B cell (primary cell): ENCODE data around the gene VN1R5. TPM values are rescaled to one million over a fixed set of nuclear protein-coding genes. Genes with fewer than 3 reads are reported as not detected.

Source experiments
- ATAC-seq: fragments of 200-7000 bp; cut with Tn5 transposase; one replicate; pipeline ENCODE4 v1.10.0; 2021; ENCODE audit warnings: low read depth, mild to moderate bottlenecking, moderate number of reproducible peaks, moderate library complexity
- CTCF ChIA-PET: fragments of 350-600 bp; sonication (Branson Sonifier 250); formaldehyde crosslinking; loops from one replicate; lab custom pipeline; 2021; ENCODE audit warnings: antibody characterized with exemption, inconsistent platforms; lab: Charles Lee
- POLR2A ChIA-PET: fragments of 350-600 bp; sonication (Branson Sonifier 250); formaldehyde crosslinking; loops from one replicate; lab custom pipeline; 2021; ENCODE audit warnings: antibody characterized with exemption; lab: Charles Lee
- DNase-seq: peaks from one replicate; pipeline ENCODE4 v3.0.0; 2013
- H2AFZ ChIP-seq: 2 replicates; pipeline ENCODE4 v1.6.1; 2012; ENCODE audit warnings: mild to moderate bottlenecking, low read depth, low read length; ENCODE audit not compliant: insufficient read depth, poor library complexity, severe bottlenecking
- H3K27ac ChIP-seq, 2 donors: 1 replicate in 1 of 2; 2 replicates in 1 of 2; pipeline ENCODE4 v1.5.1; 2012 to 2013; ENCODE audit warnings: low read length in 2 of 2, mild to moderate bottlenecking in 2 of 2, moderate library complexity in 1 of 2
- H3K27me3 ChIP-seq, 4 experiments: fragments of 200-600 bp in 1 of 4; sonication (generic) in 1 of 4; replicated peaks in 1 of 4; 1 replicate in 2 of 4; 2 replicates in 2 of 4; pipeline versions ENCODE4 v1.6.1 to v1.7.0; 2013 to 2016; ENCODE audit warnings: low read length in 3 of 4, mild to moderate bottlenecking in 2 of 4, mixed read lengths in 1 of 4, moderate library complexity in 1 of 4; ENCODE audit not compliant: insufficient read depth in 4 of 4, control insufficient read depth in 3 of 4; ENCODE audit errors: control extremely low read depth in 1 of 4
- H3K36me3 ChIP-seq, 2 experiments: replicated peaks in 1 of 2; 1 replicate in 1 of 2; 2 replicates in 1 of 2; pipeline versions ENCODE4 v1.6.1 to v1.7.1; 2013; ENCODE audit warnings: low read length in 1 of 2; ENCODE audit not compliant: insufficient read depth in 2 of 2, control insufficient read depth in 1 of 2; ENCODE audit errors: control extremely low read depth in 1 of 2, extremely low read depth in 1 of 2
- H3K4me1 ChIP-seq, 2 donors: fragments of 200-600 bp in 1 of 2; sonication (generic) in 1 of 2; 1 replicate in 1 of 2; 2 replicates in 1 of 2; pipeline versions ENCODE4 v1.5.1 to v1.6.1; 2013 to 2017; ENCODE audit warnings: low read length in 2 of 2; ENCODE audit not compliant: control insufficient read depth in 2 of 2, insufficient read depth in 2 of 2
- H3K4me2 ChIP-seq: replicated peaks from 2 replicates; pipeline ENCODE3; 2012; ENCODE audit warnings: mild to moderate bottlenecking, low read depth, low read length; ENCODE audit not compliant: poor library complexity, severe bottlenecking
- H3K4me3 ChIP-seq, 5 experiments: fragments of 200-600 bp in 1 of 5; sonication (generic) in 1 of 5; 1 replicate in 3 of 5; 2 replicates in 2 of 5; pipeline versions ENCODE4 v1.5.1 to v1.7.0; 2011 to 2016; ENCODE audit warnings: low read length in 4 of 5, mild to moderate bottlenecking in 4 of 5, low read depth in 2 of 5, control low read depth in 1 of 5, moderate library complexity in 1 of 5; ENCODE audit not compliant: insufficient read depth in 1 of 5; ENCODE audit errors: control extremely low read depth in 1 of 5, extremely low read depth in 1 of 5
- H3K79me2 ChIP-seq: fragments of 200-600 bp; sonication (generic); one replicate; pipeline ENCODE4 v1.6.0; 2016; ENCODE audit warnings: low read length; ENCODE audit not compliant: control insufficient read depth, insufficient read depth
- H3K9ac ChIP-seq: fragments of 200-600 bp; sonication (generic); 2 replicates; pipeline ENCODE4 v1.6.1; 2017; ENCODE audit warnings: mild to moderate bottlenecking, low read length, moderate library complexity
- H3K9me3 ChIP-seq, 3 donors: one replicate each; pipeline versions ENCODE4 v1.6.1 to v1.7.1; 2013; ENCODE audit warnings: low read length in 2 of 3; ENCODE audit not compliant: control insufficient read depth in 2 of 3, insufficient read depth in 1 of 3; ENCODE audit errors: control extremely low read depth in 1 of 3
- H4K20me1 ChIP-seq: 2 replicates; pipeline ENCODE4 v1.6.0; 2012; ENCODE audit warnings: mild to moderate bottlenecking, low read length; ENCODE audit not compliant: insufficient read depth, control insufficient read depth, poor library complexity, severe bottlenecking
- H3K27ac Mint-ChIP-seq: one replicate; pipeline ENCODE4 v1.8.0; 2021; ENCODE audit warnings: mixed read lengths
- H3K27me3 Mint-ChIP-seq: one replicate; pipeline ENCODE4 v1.8.0; 2021; ENCODE audit warnings: mixed read lengths
- H3K4me1 Mint-ChIP-seq: one replicate; pipeline ENCODE4 v1.8.0; 2021; ENCODE audit warnings: mixed read lengths
- H3K4me3 Mint-ChIP-seq: one replicate; pipeline ENCODE4 v1.8.0; 2021; ENCODE audit warnings: mixed read lengths
- H3K9me3 Mint-ChIP-seq: one replicate; pipeline ENCODE4 v1.8.0; 2022; ENCODE audit warnings: mixed read lengths; ENCODE audit not compliant: insufficient read depth
- CTCF ChIP-seq: fragments of 200-600 bp; IDR thresholded peaks from one replicate; pipeline ENCODE4 v1.8.0; 2022; ENCODE audit warnings: antibody characterized with exemption, mild to moderate bottlenecking
- EZH2 ChIP-seq: IDR thresholded peaks from 2 replicates; pipeline ENCODE4 v1.6.1; 2012; ENCODE audit warnings: borderline replicate concordance, low read depth, mild to moderate bottlenecking, moderate library complexity, low read length; ENCODE audit not compliant: insufficient read depth, poor library complexity, severe bottlenecking
- WGBS: methylation state at CpG from one replicate; pipeline ENCODE4 v1.1.5; 2013; ENCODE audit warnings: missing lambda C conversion rate; ENCODE audit not compliant: insufficient coverage; 5-methylcytosine and 5-hydroxymethylcytosine counted together
- intact Hi-C: fragments of 100-400 bp; cut with micrococcal nuclease; formaldehyde crosslinking; loops from one replicate; pipeline ENCODE4 v1.10.0; 2022
- polyA plus RNA-seq: library from polyadenylated mRNA; depleted of rRNA; stranded (reverse); fragments of >200 nt; gene quantifications from 2 replicates; pipeline ENCODE4 v1.2.3, GENCODE V29; 2012
- total RNA-seq, 2 donors: library from RNA; stranded (reverse); fragments of 120-200 nt in 1 of 2; gene quantifications; 1 replicate in 1 of 2; 2 replicates in 1 of 2; pipeline versions ENCODE4 v1.2.3 to v1.2.4, GENCODE V29; 2013 to 2022

The VN1R5 gene
- total and polyA plus RNA-seq, 2 donors (not counting 1 experiment from before 2014, with no cell fraction given) = not detected

GRCh38 chr1:247268390-247269045 is 12.6 kb downstream of the VN1R5 start:
- Histone ChIP-seq H4K20me1 (no peaks in the 10 kb centered on the region), H3K4me1 (no peaks in the 10 kb centered on the region), H3K9me3 (peaks cover 0 to 22% (median 2%) of the 10 kb centered on the region in 3 donors), H3K27me3 (no peaks in the 10 kb centered on the region), H3K79me2 (no peaks in the 10 kb centered on the region), H3K9ac (no peak overlapping the region), H3K4me3 (no peak overlapping the region), H3K27ac (no peak overlapping the region), H3K36me3 (no peaks in the 10 kb centered on the region), H3K4me2 (no peak overlapping the region), H2AFZ (no peak overlapping the region)
- TF ChIP-seq CTCF (no peak), EZH2 (no peak)
- intact Hi-C loops = no loop called here
- no peak overlapping the region for H3K27ac Mint-ChIP-seq
- H3K4me3 Mint-ChIP-seq = no peak overlapping the region
- WGBS = 93% methylated on average over 2 of the region's 2 CpGs
- DNase-seq (no peak), ATAC-seq (no peak)
- ChIA-PET POLR2A (interaction anchor here (0.6 kb wide), 1 partner anchor 1112 kb away, joined by 3 read pairs; no protein-coding TSS in a partner anchor), CTCF (no interaction called here)
- no peaks in the 10 kb centered on the region for H3K4me1 Mint-ChIP-seq
- H3K27me3 Mint-ChIP-seq = peaks cover 6% of the 10 kb centered on the region
- H3K9me3 Mint-ChIP-seq = peaks cover 8% of the 10 kb centered on the region

- Histone ChIP-seq H2AFZ (no peak overlapping the region), H3K9me3 (peaks cover 0 to 22% (median 2%) of the 10 kb centered on the region in 3 donors), H3K27ac (no peak overlapping the region), H4K20me1 (no peaks in the 10 kb centered on the region), H3K4me1 (no peaks in the 10 kb centered on the region), H3K79me2 (no peaks in the 10 kb centered on the region), H3K4me3 (no peak overlapping the region), H3K27me3 (no peaks in the 10 kb centered on the region), H3K36me3 (no peaks in the 10 kb centered on the region), H3K4me2 (no peak overlapping the region), H3K9ac (no peak overlapping the region)
- Mint-ChIP-seq H3K9me3 (peaks cover 8% of the 10 kb centered on the region), H3K27me3 (peaks cover 6% of the 10 kb centered on the region), H3K4me1 (no peaks in the 10 kb centered on the region), H3K4me3 (no peak overlapping the region), H3K27ac (no peak overlapping the region)
- no peak for DNase-seq
- intact Hi-C loops = no loop called here
- TF ChIP-seq EZH2 = no peak
- TF ChIP-seq CTCF = no peak
- ATAC-seq = no peak
- ChIA-PET CTCF (no interaction called here), POLR2A (interaction anchor here (0.6 kb wide), 1 partner anchor 1112 kb away, joined by 3 read pairs; no protein-coding TSS in a partner anchor)
These were observed 13.3 kb downstream of the VN1R5 start for GRCh38 chr1:247269133-247269532.
